Measurements from ENCODE around the gene SCYL3.

SCYL3 gene

GRCh38 chr1:169891539-169891885 lies 2.2 kb downstream of the SCYL3 start:
- no peak overlapping the region for H3K4me3 ChIP-seq (ENCODE audit: low read depth, low read length)
- TF ChIP-seq, protein P1, sequence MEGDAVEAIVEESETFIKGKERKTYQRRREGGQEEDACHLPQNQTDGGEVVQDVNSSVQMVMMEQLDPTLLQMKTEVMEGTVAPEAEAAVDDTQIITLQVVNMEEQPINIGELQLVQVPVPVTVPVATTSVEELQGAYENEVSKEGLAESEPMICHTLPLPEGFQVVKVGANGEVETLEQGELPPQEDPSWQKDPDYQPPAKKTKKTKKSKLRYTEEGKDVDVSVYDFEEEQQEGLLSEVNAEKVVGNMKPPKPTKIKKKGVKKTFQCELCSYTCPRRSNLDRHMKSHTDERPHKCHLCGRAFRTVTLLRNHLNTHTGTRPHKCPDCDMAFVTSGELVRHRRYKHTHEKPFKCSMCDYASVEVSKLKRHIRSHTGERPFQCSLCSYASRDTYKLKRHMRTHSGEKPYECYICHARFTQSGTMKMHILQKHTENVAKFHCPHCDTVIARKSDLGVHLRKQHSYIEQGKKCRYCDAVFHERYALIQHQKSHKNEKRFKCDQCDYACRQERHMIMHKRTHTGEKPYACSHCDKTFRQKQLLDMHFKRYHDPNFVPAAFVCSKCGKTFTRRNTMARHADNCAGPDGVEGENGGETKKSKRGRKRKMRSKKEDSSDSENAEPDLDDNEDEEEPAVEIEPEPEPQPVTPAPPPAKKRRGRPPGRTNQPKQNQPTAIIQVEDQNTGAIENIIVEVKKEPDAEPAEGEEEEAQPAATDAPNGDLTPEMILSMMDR (IDR thresholded peaks at IDR 0.05; ENCODE audit: low read depth, low read length): no peak

DNA sequence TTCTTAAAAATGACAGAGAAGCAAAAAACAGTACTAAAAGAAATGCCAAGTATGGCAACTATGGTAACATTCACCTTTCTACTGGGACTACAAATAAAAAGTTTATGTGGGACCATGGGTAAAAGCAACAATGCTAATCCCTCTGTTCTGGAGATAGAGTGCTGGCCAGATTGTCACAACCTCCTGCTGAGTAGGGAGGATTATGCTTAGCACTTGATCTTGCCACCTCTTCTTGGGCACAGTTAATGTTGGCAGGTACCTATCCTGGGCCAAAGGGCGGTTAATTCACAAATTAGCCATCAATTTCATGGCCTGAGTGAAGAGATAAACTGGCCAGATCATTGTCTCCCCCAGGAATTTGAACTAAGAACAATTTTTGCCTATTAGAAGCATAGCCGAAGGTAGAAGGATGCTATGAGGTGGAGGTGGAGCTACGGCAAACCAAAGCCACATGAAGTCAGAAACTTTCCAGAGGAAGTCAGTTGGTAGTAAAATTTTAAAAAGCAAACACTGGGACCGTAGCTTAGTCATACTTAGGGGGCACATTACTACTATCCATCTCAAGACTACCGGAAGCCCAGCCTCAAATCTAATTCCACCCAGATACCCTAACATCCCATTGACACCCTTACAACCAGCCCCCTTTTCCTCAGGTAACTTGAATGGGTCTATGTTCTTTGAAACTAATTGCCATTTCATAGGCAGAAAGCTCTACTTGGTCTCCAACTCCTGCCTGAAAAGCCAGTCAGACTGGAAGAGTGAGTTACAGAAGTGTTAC lies 2.7 kb downstream of the SCYL3 start:
- no peak overlapping the region for H3K4me3 ChIP-seq (ENCODE audit: low read depth, low read length)
- TF ChIP-seq, protein P1 (IDR thresholded peaks at IDR 0.05; ENCODE audit: low read depth, low read length): no peak

- H3K4me3 ChIP-seq (ENCODE audit: low read depth, low read length): no peak overlapping the region
- TF ChIP-seq, protein P1 (IDR thresholded peaks at IDR 0.05; ENCODE audit: low read depth, low read length): no peak
These were observed 3.8 kb downstream of the SCYL3 start for GRCh38 chr1:169889871-169890270.

DNA sequence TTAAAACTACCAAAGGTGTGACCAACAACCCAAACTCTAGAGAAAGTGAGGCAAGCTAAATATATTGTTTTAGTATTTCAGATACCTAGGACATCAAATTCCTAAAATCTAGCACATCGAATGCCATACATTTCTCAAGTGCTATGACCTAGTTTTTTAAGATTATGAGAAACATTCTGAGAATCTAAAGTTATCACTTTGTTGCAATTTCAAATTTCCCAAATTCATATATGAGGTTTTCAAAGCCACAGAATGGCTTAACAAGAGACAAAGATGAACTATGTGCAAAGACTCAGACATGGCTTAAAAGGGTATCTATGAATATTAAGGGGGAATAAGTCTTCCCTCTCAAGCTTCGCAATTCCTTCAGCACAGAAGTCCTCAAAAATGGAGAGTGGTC lies 6.8 kb downstream of the SCYL3 start:
- TF ChIP-seq, protein P1 (IDR thresholded peaks at IDR 0.05; ENCODE audit: low read depth, low read length): no peak
- no peak overlapping the region for H3K4me3 ChIP-seq (ENCODE audit: low read depth, low read length)

DNA sequence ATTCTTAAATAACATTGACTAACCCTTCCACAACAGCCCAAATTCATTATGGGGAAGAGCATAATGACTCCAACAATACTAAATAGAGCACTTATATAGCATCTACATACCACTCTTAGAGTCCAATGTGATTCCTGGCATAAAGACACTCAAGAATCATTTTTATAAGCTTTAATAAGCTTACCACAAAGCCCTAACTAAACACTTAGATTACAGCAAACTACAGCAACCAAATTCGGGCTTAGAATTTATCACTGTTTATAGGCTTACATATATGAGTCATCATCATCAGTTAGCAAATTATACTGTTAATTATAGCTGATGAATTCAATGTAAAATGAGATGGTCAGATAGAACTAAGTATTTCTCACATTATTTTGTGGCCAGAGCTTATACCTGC lies 7.3 kb downstream of the SCYL3 start:
- TF ChIP-seq, protein P1 (IDR thresholded peaks at IDR 0.05; ENCODE audit: low read depth, low read length): no peak
- H3K4me3 ChIP-seq (ENCODE audit: low read depth, low read length): no peak overlapping the region

DNA sequence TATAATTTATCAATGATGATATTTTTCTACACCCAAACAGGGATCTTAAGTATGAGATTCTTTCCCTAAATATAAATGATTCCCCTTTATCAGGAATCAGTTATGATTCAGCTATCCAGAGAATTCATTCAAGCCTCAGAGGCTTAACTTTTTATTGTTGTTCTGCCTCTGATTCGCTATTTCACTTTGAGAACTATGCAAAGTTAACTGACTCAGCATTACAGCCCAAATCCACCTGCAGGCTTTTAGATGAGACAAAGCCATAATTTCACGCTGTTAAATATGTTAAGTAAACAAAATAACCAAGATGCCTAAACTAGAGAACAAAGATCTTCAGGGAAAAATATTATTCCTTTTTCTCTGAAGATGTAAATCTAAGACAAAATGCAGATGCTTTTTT lies 8.5 kb downstream of the SCYL3 start:
- TF ChIP-seq, protein P1 (IDR thresholded peaks at IDR 0.05; ENCODE audit: low read depth, low read length): no peak
- no peak overlapping the region for H3K4me3 ChIP-seq (ENCODE audit: low read depth, low read length)

DNA sequence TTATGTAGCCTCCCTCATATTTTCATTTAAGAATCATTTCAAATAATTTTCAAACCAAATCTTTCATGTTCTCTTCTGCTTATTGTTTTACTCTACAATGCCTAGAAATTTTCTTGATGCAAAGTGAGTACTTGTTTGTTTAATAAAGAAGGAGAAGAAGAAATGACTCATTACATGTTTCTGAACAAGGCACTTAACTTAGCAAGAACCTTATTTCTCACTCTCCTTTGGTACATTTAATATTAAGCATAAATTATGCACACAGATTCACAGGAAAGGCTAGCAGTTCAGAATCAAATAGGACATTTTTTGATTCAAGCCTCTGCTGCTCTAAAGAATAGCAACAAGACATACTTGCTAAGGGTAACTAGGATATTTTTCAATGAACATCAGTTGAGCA lies 9.1 kb downstream of the SCYL3 start:
- no peak overlapping the region for H3K4me3 ChIP-seq (ENCODE audit: low read depth, low read length)

More for the DNA sequence above, 9.1 kb downstream of the SCYL3 start:
- TF ChIP-seq, protein P1 (IDR thresholded peaks at IDR 0.05; ENCODE audit: low read depth, low read length): no peak

All from WI38 (cell line).